ENCODE data around the gene MRPL53.

Gene MRPL53

DNA sequence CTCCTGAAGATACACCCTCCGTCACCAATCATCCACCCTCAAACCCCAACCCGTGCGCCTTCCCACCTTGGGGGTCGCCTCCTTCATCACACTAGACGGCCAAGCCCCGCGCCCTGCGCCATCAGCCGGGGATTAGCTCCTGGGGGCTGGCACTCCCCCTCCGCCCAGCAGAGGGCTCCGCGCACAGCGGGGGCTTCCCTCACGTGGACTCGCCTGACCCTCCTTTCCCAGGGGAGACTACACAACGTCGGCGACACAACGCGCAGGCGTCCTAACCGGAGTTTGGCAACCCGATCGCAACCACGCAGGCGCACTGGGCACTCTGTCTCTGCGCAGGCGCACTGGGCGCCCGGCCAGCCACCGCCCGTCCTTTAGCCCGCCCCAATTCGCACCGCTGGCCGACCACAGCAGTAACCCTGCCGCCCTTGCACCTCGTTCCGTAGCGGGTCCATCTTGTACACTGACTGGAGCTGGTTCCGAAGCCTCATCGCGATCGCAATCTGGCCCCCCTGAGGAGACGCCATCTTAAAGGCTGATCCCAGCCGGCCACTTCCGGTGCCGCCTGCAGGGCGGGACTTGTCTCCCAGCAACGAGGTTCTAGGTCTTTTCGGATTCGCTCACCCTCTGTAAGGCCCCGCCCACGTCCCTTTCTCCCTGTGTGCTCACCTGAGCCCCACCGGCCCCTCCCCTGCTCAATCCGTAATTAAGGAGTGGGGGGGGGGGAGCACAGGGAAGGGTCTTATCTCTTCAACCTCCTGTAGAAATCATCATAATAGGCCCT is 34.9 kb upstream of the MRPL53 start, which contains the start of gene PCGF1 (continued):
- TF ChIP-seq, protein P1, sequence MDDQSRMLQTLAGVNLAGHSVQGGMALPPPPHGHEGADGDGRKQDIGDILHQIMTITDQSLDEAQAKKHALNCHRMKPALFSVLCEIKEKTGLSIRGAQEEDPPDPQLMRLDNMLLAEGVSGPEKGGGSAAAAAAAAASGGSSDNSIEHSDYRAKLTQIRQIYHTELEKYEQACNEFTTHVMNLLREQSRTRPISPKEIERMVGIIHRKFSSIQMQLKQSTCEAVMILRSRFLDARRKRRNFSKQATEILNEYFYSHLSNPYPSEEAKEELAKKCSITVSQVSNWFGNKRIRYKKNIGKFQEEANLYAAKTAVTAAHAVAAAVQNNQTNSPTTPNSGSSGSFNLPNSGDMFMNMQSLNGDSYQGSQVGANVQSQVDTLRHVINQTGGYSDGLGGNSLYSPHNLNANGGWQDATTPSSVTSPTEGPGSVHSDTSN (CRISPR knock-in tag; IDR thresholded peaks at IDR 0.05), result no peak
- TF ChIP-seq TCF7L2 (IDR thresholded peaks at IDR 0.05; ENCODE audit: borderline replicate concordance, low read depth, low read length) (no peak), BCL11B (tag by site-specific recombination; IDR thresholded peaks at IDR 0.05; ENCODE audit: low read depth) (peak; percentile 46; the same call in 1 of the 2 replicates)

DNA sequence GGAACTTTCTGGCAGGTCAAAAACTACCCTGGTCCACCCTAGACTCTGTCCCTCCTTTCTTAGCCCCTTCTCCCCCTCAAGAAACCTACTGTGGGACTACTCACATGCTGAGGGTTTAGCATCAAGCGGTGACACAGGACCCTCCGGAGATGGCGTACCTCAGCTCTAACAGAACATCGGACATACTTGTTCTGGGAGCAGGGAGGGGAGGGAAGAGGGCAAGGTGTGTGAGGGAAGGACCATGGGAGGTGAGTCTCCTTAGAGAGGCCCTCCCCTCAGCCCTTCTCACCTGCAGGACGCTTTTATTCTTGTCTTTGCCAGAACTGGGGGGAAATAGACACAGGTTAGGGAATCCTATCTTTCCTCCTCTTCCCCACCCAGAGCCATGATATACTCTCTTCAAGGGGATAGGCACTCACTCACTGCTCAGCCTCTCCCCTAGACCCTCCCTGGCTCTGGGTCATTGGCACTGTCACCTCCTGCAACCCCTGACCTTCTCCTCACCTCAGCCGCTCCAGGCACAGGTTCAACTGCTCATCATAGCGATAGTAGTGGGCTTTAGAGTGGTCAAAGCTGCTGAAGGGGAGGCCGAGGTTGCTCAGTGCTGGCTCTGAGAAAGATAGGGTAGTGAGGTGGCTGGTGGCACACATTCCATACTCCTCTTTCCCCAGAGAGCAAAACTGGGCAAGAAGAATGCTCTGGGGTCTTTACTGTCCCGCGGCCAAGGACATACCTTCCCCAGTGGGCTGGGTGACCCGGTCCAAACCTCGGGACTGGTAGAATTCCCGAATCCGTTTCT is 33.2 kb upstream of the MRPL53 start:
- ChIA-PET POLR2A (interaction anchor here (3.1 to 3.3 kb wide), 2 partner anchors 21 to 24 kb away, joined by 12 to 18 read pairs; partner anchors contain the start of genes AUP1, DQX1 and HTRA2), CTCF (interaction anchor here (0.8 to 2.8 kb wide), 5 partner anchors 12 to 82 kb away, joined by 3 to 13 read pairs (median 4); partner anchors contain the start of genes CCDC142, DQX1 and TTC31)
- Histone ChIP-seq H3K4me1 (ENCODE audit: control insufficient read depth, insufficient read depth, low read length) (peaks cover 4% of the 10 kb centered on the region; the same call in 1 of the 2 replicates), H3K4me3 (ENCODE audit: low read depth, low read length) (no peak overlapping the region), H3K36me3 (ENCODE audit: control insufficient read depth in 2 of 2, insufficient read depth in 1 of 2, low read length in 2 of 2) (peaks cover 4 to 20% of the 10 kb centered on the region in 2 experiments; a peak in 2 of 3 replicates), H3K27ac (ENCODE audit: extremely low read depth, low read depth, low read length) (no peak overlapping the region), H3K9me3 (ENCODE audit: control insufficient read depth, insufficient read depth, low read depth, low read length) (no peaks in the 10 kb centered on the region)
- TF ChIP-seq, protein P2, sequence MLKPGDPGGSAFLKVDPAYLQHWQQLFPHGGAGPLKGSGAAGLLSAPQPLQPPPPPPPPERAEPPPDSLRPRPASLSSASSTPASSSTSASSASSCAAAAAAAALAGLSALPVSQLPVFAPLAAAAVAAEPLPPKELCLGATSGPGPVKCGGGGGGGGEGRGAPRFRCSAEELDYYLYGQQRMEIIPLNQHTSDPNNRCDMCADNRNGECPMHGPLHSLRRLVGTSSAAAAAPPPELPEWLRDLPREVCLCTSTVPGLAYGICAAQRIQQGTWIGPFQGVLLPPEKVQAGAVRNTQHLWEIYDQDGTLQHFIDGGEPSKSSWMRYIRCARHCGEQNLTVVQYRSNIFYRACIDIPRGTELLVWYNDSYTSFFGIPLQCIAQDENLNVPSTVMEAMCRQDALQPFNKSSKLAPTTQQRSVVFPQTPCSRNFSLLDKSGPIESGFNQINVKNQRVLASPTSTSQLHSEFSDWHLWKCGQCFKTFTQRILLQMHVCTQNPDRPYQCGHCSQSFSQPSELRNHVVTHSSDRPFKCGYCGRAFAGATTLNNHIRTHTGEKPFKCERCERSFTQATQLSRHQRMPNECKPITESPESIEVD (tag by site-specific recombination; IDR thresholded peaks at IDR 0.05), result no peak
- TF ChIP-seq KLF1 (tag by site-specific recombination; IDR thresholded peaks at IDR 0.05) (no peak), ZNF433 (tag by site-specific recombination; IDR thresholded peaks at IDR 0.05; ENCODE audit: low read depth) (no peak), ZNF544 (tag by site-specific recombination; IDR thresholded peaks at IDR 0.05) (no peak), ZNF571 (tag by site-specific recombination; IDR thresholded peaks at IDR 0.05) (no peak), ZEB2 (tag by site-specific recombination; IDR thresholded peaks at IDR 0.05) (no peak), KLF7 (tag by site-specific recombination; IDR thresholded peaks at IDR 0.05; ENCODE audit: borderline replicate concordance) (no peak), ZNF324 (tag by site-specific recombination; IDR thresholded peaks at IDR 0.05) (no peak), GLI2 (tag by site-specific recombination; IDR thresholded peaks at IDR 0.05; ENCODE audit: borderline replicate concordance, low read depth) (no peak), PRDM1 (tag by site-specific recombination; IDR thresholded peaks at IDR 0.05) (no peak), ZNF530 (tag by site-specific recombination; IDR thresholded peaks at IDR 0.05; ENCODE audit: low read depth) (no peak)
- TF ChIP-seq, protein P3, sequence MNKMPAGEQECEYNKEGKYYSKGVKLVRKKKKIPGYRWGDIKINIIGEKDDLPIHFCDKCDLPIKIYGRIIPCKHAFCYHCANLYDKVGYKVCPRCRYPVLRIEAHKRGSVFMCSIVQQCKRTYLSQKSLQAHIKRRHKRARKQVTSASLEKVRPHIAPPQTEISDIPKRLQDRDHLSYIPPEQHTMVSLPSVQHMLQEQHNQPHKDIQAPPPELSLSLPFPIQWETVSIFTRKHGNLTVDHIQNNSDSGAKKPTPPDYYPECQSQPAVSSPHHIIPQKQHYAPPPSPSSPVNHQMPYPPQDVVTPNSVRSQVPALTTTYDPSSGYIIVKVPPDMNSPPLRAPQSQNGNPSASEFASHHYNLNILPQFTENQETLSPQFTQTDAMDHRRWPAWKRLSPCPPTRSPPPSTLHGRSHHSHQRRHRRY (tag by site-specific recombination; IDR thresholded peaks at IDR 0.05), result no peak
- TF ChIP-seq, protein P4, sequence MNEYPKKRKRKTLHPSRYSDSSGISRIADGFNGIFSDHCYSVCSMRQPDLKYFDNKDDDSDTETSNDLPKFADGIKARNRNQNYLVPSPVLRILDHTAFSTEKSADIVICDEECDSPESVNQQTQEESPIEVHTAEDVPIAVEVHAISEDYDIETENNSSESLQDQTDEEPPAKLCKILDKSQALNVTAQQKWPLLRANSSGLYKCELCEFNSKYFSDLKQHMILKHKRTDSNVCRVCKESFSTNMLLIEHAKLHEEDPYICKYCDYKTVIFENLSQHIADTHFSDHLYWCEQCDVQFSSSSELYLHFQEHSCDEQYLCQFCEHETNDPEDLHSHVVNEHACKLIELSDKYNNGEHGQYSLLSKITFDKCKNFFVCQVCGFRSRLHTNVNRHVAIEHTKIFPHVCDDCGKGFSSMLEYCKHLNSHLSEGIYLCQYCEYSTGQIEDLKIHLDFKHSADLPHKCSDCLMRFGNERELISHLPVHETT (tag by site-specific recombination; IDR thresholded peaks at IDR 0.05), result no peak

Measured in HEK293 (cell line).